ENCODE measurements around the gene CDKN2B-AS1.

Gene CDKN2B-AS1

DNA sequence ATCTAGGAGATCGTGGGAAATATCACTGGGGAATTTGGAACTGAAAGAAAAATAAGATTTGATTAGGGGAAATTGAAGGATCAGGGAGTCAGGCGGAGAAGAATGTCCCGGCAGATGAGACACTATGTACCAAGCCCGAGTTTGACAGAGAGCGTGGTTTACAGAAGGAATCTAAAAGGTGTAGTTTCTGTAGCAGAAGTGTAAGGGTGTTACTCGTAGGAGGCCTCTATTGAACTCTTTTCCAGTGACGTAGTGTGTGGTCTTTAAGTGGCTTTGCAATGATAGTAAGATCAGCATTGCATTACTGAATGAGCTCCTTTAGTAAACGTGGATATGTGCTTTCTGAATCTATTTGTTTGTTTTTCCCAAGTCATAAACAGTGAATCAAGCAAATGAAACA, 73.8 kb downstream of the CDKN2B-AS1 start:
- in situ Hi-C loops (cut with MboI; ENCODE audit: low sequenced_read_pairs) = no loop called here

- in situ Hi-C loops (cut with MboI; ENCODE audit: low sequenced_read_pairs) = no loop called here
Observed at GRCh38 chr9:22073349-22073748, 78.8 kb downstream of the CDKN2B-AS1 start.

GRCh38 chr9:22078081-22078480, 83.5 kb downstream of the CDKN2B-AS1 start:
- in situ Hi-C loops (cut with MboI; ENCODE audit: low sequenced_read_pairs) = no loop called here

- in situ Hi-C loops (cut with MboI; ENCODE audit: low sequenced_read_pairs) = no loop called here
Observed at GRCh38 chr9:22079873-22080341, 85.3 kb downstream of the CDKN2B-AS1 start.

DNA sequence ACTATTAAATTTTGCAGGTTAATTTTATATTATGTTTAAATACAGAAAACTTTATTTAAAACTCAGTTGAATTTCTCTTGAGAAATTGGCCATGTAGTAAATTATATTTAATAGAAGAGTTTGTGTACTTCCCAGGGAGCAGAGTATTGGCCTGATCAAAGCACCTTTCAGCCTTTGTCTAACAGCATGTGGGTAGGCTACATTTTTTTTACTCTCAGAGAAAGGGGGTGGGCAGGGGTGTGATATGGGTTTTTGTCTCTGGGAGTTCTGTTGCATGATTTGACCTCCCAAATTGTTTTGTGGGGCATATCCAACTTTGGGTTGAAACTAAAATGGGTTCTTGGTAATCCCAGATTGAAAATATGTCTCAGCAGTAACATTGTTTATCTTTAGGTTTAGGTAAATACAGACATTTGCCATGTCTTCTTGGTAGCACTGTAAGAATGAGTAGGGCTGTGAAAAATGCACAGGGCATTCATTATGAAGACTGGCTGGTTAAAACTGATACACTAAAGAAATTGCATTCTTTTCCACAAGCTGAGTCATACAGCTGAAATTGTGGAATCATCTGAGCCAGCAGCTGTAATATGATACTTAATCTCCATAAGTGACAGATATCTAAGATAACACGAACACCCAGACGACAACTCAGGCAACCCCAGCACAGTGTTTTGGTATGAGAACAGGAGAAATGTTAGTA, 89.9 kb downstream of the CDKN2B-AS1 start:
- in situ Hi-C loops (cut with MboI; ENCODE audit: low sequenced_read_pairs) = no loop called here

GRCh38 chr9:22088053-22088716, 93.6 kb downstream of the CDKN2B-AS1 start:
- in situ Hi-C loops (cut with MboI; ENCODE audit: low sequenced_read_pairs) = no loop called here

DNA sequence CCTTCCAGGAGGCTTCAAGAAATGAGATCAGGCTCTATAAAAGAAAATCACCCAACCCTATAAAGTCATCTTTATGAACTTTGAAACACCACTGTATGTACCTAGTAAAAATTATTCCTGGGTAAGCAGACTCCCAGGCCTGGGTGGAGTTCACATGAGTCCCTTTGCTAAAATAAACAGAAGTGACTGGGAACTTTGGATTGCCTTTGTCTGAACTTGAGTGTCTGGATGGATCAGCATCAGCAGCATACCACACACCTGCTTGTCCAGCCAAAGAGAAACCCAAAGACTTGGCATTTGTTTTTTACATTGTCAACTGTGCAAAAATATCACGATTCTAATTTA, 94.1 kb downstream of the CDKN2B-AS1 start:
- in situ Hi-C loops (cut with MboI; ENCODE audit: low sequenced_read_pairs) = no loop called here

DNA sequence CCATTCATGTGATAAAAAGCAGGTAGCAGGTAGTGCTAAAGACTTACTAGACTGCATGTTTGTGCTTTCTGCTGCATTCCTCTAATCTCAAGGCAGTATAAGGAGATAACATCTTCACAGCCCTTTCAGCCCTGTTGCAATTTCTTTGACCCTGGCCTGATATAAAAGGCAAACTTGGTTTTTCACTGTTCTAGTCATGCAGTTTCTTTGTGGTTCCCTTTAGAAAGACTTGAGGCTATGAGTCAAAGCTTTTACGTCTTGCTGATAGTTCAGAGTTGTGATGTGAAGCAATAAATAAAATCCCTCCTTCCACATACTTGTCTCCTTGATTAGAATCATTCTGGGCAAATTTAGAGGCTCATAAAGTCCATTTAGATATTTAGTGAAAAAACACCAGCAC, 103.1 kb downstream of the CDKN2B-AS1 start:
- in situ Hi-C loops (cut with MboI; ENCODE audit: low sequenced_read_pairs) = no loop called here

GRCh38 chr9:22098643-22099332, 104.2 kb downstream of the CDKN2B-AS1 start:
- in situ Hi-C loops (cut with MboI; ENCODE audit: low sequenced_read_pairs) = no loop called here

DNA sequence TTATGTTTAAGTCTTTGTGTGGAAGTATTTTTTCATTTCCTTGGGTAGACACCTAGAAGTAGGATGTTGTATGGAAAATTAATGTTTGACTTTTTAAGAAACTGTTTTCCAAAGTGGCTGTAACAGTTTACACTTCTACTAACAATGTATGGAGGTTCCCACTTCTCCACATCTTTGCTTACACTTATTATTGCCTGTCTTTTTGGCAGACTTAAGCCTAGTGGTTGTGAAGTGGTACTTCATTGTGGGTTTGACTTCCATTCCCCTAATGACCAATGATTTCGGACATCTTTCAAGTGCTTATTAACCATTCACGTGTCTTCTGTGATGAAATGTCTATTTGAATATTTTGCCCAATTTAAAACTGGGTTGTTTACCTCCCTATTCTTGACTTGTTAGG, 106.0 kb downstream of the CDKN2B-AS1 start:
- in situ Hi-C loops (cut with MboI; ENCODE audit: low sequenced_read_pairs) = no loop called here

GRCh38 chr9:22102146-22103053, 107.8 kb downstream of the CDKN2B-AS1 start:
- in situ Hi-C loops (cut with MboI; ENCODE audit: low sequenced_read_pairs) = no loop called here

- in situ Hi-C loops (cut with MboI; ENCODE audit: low sequenced_read_pairs) = no loop called here
Observed at GRCh38 chr9:22103685-22104575, 109.3 kb downstream of the CDKN2B-AS1 start.

- in situ Hi-C loops (cut with MboI; ENCODE audit: low sequenced_read_pairs) = no loop called here
Observed at GRCh38 chr9:22105005-22105722, 110.6 kb downstream of the CDKN2B-AS1 start.

DNA sequence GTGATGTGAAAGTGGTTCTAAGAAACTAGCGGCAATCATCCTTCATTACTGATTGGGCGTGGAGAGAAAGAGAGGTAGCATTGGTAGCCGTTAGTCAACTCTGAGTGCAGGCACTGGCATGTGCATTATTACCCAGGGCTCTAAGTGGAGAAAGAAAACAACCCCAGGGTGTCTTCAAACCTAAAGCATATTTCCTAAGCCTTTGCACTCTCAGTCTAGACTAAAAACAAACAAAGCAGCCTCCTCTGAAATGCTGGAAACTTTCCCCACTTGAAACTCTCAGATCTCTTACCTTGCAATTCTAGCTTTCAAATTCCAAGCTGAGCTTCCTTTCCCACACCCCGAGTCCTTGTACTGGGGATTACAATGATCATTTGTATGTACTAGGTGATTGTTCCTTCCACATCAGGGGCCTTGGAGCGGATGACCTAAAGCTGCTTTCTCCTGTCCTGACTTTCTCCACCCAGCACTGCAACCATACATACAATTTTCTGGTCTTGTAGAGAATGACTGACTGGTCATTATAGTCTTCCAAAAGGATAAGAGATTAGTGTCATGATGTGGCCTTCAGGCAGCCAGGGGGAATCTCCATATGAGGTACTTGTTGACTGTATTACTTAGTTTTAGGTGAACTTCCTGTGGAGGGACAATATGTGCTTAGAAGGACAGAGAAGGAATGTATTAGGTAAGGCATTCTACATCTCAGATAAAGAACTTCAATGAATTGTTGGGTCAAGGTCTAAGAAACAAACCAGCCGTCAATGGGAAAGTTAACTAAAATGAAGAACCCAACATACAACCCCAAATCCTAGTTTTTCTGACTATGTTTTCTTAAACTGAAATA, 112.8 kb downstream of the CDKN2B-AS1 start:
- in situ Hi-C loops (cut with MboI; ENCODE audit: low sequenced_read_pairs) = no loop called here

DNA sequence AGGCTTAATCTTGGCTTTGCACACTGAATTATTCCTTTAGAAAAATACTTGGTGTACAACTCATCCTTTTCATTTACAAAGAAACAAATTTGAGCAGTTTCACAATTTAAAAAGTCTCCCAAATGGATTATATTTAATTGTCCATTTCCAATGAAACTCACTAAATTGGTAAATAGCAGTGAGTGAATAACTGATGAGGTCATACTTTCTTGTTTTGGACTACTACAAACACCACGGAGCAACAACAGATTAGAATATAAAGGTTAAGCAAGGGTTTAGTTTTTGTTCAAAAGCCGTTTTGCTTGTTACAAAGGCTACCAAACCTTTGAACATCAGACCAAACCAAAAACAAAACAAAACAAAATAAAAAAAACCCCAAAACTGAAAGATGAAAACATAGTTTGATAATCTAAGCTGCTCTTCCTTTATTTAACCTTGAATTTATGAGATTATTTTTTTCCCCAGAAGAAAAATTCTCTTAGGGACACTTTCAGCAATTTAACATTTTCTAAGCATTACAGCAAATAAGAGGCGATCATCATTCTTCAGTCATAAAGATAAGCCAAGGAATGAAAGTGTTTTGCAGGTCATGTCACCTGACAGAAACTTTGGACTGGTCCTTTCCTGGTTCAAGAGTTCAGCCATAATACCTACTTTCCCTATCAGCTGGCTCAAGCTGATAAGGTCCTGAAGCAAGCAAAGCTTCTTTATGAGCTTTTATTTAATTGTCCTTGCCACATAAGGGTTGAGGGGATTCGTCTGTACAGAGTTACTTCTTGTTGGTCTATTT, 114.2 kb downstream of the CDKN2B-AS1 start:
- in situ Hi-C loops (cut with MboI; ENCODE audit: low sequenced_read_pairs) = no loop called here

- in situ Hi-C loops (cut with MboI; ENCODE audit: low sequenced_read_pairs) = no loop called here
Observed at GRCh38 chr9:22111176-22111953, 116.8 kb downstream of the CDKN2B-AS1 start.

DNA sequence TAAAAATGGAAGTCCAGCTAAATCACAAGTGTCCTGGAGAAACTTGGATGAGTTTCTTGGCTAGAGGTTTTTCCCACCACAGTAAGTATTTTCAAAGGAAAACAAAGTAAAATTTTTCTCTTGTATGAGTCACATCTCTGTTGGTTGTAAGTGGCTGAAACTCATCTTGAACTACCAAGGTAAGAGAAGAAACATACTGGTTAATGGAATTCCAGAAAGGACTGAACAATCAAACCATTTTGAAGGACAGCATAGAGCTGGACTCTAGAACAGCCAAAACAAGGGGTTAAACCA, 117.3 kb downstream of the CDKN2B-AS1 start:
- in situ Hi-C loops (cut with MboI; ENCODE audit: low sequenced_read_pairs) = no loop called here
